A673 (cell line): ENCODE data around the gene CREBZF.

ENCODE experiments used
- CTCF ChIP-seq: fragments of 300-800, 200-600 bp; sonication (generic); conservative IDR thresholded peaks from 2 replicates; pipeline ENCODE4 v1.5.1; 2017; ENCODE audit warnings: low read depth, mild to moderate bottlenecking, antibody characterized with exemption, low read length, moderate library complexity, mixed read lengths
- EZH2 ChIP-seq: fragments of 200-600 bp; sonication (generic); IDR thresholded peaks from 2 replicates; pipeline ENCODE4 v1.6.1; 2017; ENCODE audit warnings: borderline replicate concordance, low read depth, mild to moderate bottlenecking, mixed read lengths, antibody characterized with exemption, low read length; ENCODE audit not compliant: poor library complexity, severe bottlenecking

- TF ChIP-seq CTCF (no peak), EZH2 (no peak)
These were observed 7.4 kb upstream of the CREBZF start for GRCh38 chr11:85672105-85672902.
